ENCODE data around the gene ITGAL.
"Not testable (repeated sequence)": the region's sequence is repeated elsewhere in the genome, so short reads cannot be mapped to it uniquely, and the experiment has no call there.

The ITGAL gene

GRCh38 chr16:30491744-30492308, 19.3 kb downstream of the ITGAL start:
- peak; percentile 13 for DNase-seq (ENCODE audit: low read depth)

GRCh38 chr16:30493941-30494488, 21.5 kb downstream of the ITGAL start:
- no peak for DNase-seq (ENCODE audit: low read depth)

GRCh38 chr16:30494709-30495108, 22.2 kb downstream of the ITGAL start:
- DNase-seq (ENCODE audit: low read depth) = no peak

GRCh38 chr16:30499284-30499683, 26.7 kb downstream of the ITGAL start:
- DNase-seq (ENCODE audit: low read depth) = no peak

- DNase-seq (ENCODE audit: low read depth) = no peak
These were observed 31.1 kb downstream of the ITGAL start for GRCh38 chr16:30503403-30504296.

GRCh38 chr16:30509081-30509765, 36.7 kb downstream of the ITGAL start:
- no peak for DNase-seq (ENCODE audit: low read depth)

GRCh38 chr16:30510376-30510938, 37.9 kb downstream of the ITGAL start:
- DNase-seq (ENCODE audit: low read depth) = no peak

GRCh38 chr16:30511509-30511908, 39.0 kb downstream of the ITGAL start:
- no peak for DNase-seq (ENCODE audit: low read depth)

- DNase-seq (ENCODE audit: low read depth) = no peak
These were observed 42.7 kb downstream of the ITGAL start for GRCh38 chr16:30515275-30515674.

- no peak for DNase-seq (ENCODE audit: low read depth)
These were observed 46.0 kb downstream of the ITGAL start for GRCh38 chr16:30518552-30518951.

GRCh38 chr16:30519120-30520049, 46.8 kb downstream of the ITGAL start:
- no peak for DNase-seq (ENCODE audit: low read depth)

GRCh38 chr16:30521476-30521872, 48.9 kb downstream of the ITGAL start:
- DNase-seq (ENCODE audit: low read depth) = no peak

GRCh38 chr16:30521873-30522641, 49.5 kb downstream of the ITGAL start:
- no peak for DNase-seq (ENCODE audit: low read depth)

- not testable (repeated sequence) for DNase-seq (ENCODE audit: low read depth)
These were observed 50.3 kb downstream of the ITGAL start for GRCh38 chr16:30522702-30523463.

GRCh38 chr16:30523768-30524574, 51.4 kb downstream of the ITGAL start:
- DNase-seq (ENCODE audit: low read depth) = no peak

- no peak for DNase-seq (ENCODE audit: low read depth)
These were observed 52.3 kb downstream of the ITGAL start for GRCh38 chr16:30524575-30525568.

- DNase-seq (ENCODE audit: low read depth) = no peak
These were observed 53.2 kb downstream of the ITGAL start for GRCh38 chr16:30525844-30526136.

Measured in activated T-helper 1 cell treated with Interleukin-2 at 50 U/mL for 16 hours (primary cell).